ENCODE results near the gene MS4A6E.
"Not testable (repeated sequence)": the region's sequence is repeated elsewhere in the genome, so short reads cannot be mapped to it uniquely, and the experiment has no call there.

Gene MS4A6E

GRCh38 chr11:60336767-60337391, 9.8 kb downstream of the MS4A6E start:
- DNase-seq (ENCODE audit: low spot score), result no peak

- DNase-seq (ENCODE audit: low spot score), result no peak
These were observed 11.0 kb downstream of the MS4A6E start for GRCh38 chr11:60338053-60338452.

- no peak for DNase-seq (ENCODE audit: low spot score)
These were observed 12.3 kb downstream of the MS4A6E start for GRCh38 chr11:60339356-60339755.

- DNase-seq (ENCODE audit: low spot score), result no peak
These were observed 16.1 kb downstream of the MS4A6E start for GRCh38 chr11:60343094-60343704.

- DNase-seq (ENCODE audit: low spot score), result peak; percentile 83
These were observed 17.1 kb downstream of the MS4A6E start for GRCh38 chr11:60344146-60344545.

GRCh38 chr11:60345489-60345888, 18.4 kb downstream of the MS4A6E start:
- DNase-seq (ENCODE audit: low spot score), result peak; percentile 21

GRCh38 chr11:60347084-60347797, 20.2 kb downstream of the MS4A6E start:
- DNase-seq (ENCODE audit: low spot score), result no peak

- peak; percentile 25 for DNase-seq (ENCODE audit: low spot score)
These were observed 21.1 kb downstream of the MS4A6E start for GRCh38 chr11:60348116-60348515.

- DNase-seq (ENCODE audit: low spot score), result no peak
These were observed 22.9 kb downstream of the MS4A6E start for GRCh38 chr11:60349990-60350389.

GRCh38 chr11:60357771-60358170, 30.7 kb downstream of the MS4A6E start:
- DNase-seq (ENCODE audit: low spot score), result no peak

- no peak for DNase-seq (ENCODE audit: low spot score)
These were observed 33.6 kb downstream of the MS4A6E start for GRCh38 chr11:60360621-60361020.

GRCh38 chr11:60362241-60362640, 35.2 kb downstream of the MS4A6E start:
- no peak for DNase-seq (ENCODE audit: low spot score)

GRCh38 chr11:60363542-60364470, 36.8 kb downstream of the MS4A6E start:
- peak; percentile 62 for DNase-seq (ENCODE audit: low spot score)

- DNase-seq (ENCODE audit: low spot score), result not testable (repeated sequence)
These were observed 39.3 kb downstream of the MS4A6E start for GRCh38 chr11:60366262-60366904.

GRCh38 chr11:60367009-60367408, 40.0 kb downstream of the MS4A6E start:
- no peak for DNase-seq (ENCODE audit: low spot score)

GRCh38 chr11:60367896-60368295, 40.8 kb downstream of the MS4A6E start:
- no peak for DNase-seq (ENCODE audit: low spot score)

GRCh38 chr11:60370252-60370810, 43.3 kb downstream of the MS4A6E start:
- DNase-seq (ENCODE audit: low spot score), result no peak

GRCh38 chr11:60370811-60371298, 43.8 kb downstream of the MS4A6E start:
- DNase-seq (ENCODE audit: low spot score), result no peak

- DNase-seq (ENCODE audit: low spot score), result no peak
These were observed 44.3 kb downstream of the MS4A6E start for GRCh38 chr11:60371386-60371785.

GRCh38 chr11:60371854-60372253, 44.8 kb downstream of the MS4A6E start:
- DNase-seq (ENCODE audit: low spot score), result no peak

- DNase-seq (ENCODE audit: low spot score), result no peak
These were observed 45.7 kb downstream of the MS4A6E start for GRCh38 chr11:60372767-60373166.

All from cerebellar cortex (tissue), 1 donor.